GM21786 (cell line): Measurements from ENCODE around the gene RPL38.

Experiments used
- ATAC-seq: cut with Tn5 transposase; IDR thresholded peaks from one replicate; pipeline ENCODE4 v1.9.1; 2021; ENCODE audit not compliant: unreplicated experiment

The RPL38 gene

DNA sequence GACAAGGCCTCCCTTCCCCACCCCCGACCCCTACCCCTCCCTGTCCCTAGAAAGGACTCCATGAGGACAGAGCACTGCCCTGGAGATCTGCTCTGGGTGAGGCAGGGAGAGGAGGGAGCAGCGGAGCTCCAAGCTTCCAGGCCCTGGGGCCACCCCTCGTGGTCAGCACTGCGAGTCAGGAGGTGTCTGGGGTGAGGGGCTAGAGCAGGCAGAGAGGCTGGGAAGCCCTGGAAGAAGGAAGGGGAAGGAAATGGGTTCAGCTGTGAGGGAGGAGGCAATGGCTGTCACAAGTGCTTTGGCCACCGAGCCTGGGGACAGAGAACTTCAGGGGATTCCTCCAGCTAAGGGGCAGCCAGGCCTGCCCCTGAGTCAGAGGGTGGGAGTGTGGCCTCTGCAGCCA lies 42.4 kb downstream of the RPL38 start:
- no peak for ATAC-seq

DNA sequence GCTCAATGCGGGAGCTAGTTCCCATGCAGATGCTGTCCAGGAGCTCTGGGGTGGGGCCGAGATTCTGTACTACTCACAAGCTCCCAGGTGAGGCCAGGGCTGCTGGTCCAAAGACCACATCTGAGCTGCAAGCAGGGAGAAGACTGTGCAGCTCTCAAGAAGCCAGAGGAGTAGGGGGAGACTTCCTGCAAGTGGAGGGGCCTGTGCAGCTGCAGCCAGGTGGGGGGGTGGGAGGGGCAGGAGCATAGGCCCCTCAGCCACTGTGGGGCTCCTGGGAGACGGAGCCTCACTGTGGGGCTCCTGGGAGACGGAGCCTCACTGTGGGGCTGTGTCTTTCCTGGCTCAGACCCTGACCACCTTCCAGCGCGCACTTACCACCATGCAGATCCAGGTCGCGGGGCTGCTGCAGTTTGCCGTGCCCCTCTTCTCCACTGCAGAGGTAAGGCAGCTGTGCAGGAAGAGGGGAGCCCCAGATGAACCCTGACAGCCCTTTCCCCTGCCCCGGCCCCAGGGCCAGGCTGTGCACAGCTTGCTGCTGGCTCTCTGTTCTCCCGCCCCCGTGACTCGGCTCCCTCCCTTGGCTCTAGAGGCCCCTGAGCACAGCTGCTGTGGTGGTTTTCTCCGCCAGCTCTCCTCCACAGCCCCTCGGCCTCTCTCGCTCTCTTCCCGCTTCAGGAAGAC lies 46.3 kb downstream of the RPL38 start:
- no peak for ATAC-seq

DNA sequence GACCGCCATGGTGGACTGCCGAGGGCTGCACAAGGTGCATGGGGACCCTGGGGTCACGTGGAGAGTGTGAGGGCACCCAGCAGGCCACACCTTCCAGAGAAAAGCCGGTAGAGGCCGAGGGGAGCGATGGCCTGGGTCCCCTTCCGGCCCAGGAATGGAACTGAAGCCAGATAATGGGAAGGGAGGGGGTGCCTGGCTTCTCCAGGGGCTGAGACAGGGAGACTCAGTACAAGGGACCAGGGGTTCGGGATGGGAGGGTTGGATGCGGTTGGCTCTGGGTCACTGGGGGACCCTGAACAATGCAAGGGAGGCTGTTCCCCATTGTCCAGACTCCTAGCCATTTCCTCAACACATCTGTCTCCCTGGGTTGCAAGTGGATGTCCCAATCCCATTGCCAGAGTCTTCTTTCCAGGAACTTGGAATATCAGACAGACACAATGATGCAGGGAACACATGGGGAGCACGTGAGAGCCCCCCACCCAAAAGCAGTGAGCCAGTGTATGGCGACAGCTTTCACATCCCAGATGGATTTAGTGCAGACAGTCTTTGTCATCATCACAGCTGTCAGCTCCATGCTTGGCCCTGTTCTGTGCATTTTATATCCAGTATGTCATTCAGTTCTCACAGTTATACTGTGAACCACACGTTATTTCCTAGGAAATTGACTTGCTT lies 47.0 kb downstream of the RPL38 start:
- ATAC-seq: no peak

DNA sequence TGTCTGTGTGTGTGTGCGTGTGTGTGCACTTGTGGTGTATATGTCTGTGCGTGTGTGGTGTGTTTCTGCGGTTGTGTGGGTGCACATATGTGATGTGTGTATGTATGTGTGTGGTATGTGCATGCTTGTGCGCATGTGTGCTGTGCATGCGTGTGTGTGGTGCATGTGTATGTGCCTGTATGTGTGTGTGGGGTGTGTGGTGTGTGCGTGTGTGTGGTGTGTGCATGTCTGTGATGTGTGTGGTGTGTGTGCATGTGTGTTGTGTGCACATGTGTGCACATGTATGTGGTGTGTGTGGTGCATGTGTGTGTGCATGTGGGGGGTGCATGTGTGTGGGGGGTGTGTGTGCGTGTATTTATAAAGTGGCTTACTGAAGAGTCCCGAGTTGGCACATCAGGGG lies 47.6 kb downstream of the RPL38 start:
- ATAC-seq: no peak

DNA sequence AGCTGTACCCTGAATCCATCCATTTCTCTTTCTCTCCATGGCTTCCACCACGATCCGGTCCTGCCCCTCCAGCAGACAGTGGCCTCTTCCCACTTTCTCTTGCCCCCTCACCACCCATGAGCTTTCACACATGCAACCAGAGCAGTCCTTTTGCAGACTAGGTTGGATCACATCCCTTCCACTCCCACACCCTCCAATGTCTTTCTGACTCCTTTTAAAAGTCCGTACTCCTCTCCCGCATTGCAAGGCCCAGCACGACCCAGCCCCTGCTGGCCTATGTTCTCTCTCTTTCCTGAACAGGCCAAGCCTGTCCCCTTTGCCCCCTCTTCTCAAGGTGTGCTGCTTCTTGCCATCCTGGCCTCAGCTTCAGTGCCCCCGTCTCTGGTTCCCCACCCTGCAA lies 48.1 kb downstream of the RPL38 start:
- ATAC-seq: no peak

DNA sequence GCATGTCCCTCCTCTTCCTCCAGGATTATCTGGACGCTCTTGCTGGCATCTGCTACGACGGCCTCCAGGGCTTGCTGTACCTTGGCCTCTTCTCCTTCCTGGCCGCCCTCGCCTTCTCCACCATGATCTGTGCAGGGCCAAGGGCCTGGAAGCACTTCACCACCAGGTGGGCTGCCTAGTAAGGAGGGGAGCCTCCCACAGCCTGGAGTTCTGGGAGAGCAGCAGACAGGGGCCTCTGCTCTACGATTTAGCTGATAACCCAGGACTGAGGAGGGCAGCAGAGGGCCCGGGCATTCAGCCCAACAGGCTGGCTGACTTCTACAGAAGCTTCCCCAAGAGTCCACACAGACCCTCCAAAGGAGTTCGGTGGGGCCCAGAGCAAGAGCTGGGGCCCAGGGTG lies 48.7 kb downstream of the RPL38 start:
- ATAC-seq: no peak

DNA sequence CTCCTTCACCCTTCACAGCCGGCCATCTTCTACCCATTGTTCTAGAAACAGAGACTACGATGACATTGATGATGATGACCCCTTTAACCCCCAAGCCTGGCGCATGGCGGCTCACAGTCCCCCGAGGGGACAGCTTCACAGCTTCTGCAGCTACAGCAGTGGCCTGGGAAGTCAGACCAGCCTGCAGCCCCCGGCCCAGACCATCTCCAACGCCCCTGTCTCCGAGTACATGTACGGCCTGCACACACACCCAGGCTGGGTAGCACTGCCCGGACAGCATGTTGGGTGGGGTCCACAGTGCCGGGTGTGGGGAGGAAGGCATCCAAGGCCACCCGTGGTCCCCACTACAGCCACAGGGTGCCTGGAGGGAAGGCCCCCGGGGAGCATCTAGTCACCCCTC lies 49.6 kb downstream of the RPL38 start:
- no peak for ATAC-seq

DNA sequence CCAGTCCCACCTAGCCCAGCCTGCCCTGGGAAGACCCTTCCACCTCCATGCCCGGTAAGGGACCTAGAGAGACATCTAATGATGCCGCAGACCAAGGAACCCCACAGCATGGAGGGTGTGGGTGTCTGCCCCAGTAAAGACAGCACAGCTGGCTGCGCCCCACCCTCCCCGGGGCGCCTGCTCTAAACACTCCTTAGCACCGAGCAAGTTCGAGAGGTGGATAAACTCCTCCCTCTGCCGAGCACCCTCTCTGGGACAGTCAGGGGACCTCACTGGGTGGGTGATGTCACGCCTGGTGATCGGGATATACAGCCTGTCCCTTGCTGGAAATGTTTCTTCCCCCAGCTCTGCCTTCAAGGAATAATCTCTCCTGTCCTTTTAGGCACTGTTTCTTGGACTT lies 53.8 kb downstream of the RPL38 start:
- no peak for ATAC-seq

DNA sequence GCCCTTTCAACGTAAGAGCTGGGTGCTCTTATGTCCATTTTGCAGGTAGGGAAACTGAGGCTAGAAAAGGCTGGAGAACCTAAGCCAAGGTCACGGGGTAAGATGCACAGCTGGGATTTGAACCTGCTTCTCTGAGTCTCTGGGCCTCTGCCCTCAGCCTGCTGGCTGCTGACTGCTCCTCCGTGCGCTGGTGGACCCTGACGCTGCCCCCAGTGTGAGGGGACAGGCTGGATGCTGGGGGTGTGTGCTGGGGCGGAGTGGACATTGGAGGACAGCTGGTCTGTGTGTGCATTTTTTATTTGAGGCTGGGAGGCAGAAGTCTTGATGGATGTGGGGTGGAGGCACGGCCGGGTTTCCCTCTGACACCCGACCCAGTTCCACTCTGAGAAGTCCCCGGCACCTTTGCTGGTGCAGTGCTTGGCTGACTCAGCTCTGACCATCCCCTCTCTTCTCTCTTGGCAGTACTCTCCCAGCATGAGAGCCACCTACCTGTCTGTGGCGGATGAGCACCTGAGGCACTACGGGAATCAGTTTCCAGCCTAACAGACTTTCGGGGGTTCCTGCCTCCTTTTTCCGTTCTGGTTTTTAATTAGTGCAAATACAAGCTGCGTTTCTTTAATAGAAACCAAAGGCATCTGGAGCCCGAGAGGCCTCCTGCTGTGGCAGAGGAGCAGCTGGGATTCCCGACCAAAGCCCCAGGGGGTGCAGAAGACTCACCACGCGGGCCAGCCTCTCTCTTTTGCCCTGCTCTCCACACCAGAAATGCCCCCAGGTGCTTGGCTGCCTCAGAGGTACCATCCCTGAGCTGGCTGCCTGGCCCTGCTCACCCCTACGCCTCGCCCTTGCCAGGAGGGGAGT lies 56.4 kb downstream of the RPL38 start:
- ATAC-seq: no peak
